GM12874 (cell line): ENCODE measurements around the gene SH3GL2.

Source experiments
- CTCF ChIP-seq: IDR thresholded peaks from 2 replicates; pipeline ENCODE4 v1.5.1; 2011; ENCODE audit warnings: low read depth, mild to moderate bottlenecking, control low read depth, low read length, moderate library complexity; ENCODE audit not compliant: insufficient read depth

Gene SH3GL2

GRCh38 chr9:17635115-17635890 lies 56.4 kb downstream of the SH3GL2 start:
- TF ChIP-seq CTCF = no peak

GRCh38 chr9:17636349-17636748 lies 57.5 kb downstream of the SH3GL2 start:
- no peak for TF ChIP-seq CTCF

GRCh38 chr9:17636821-17637220 lies 58.0 kb downstream of the SH3GL2 start:
- TF ChIP-seq CTCF = no peak

DNA sequence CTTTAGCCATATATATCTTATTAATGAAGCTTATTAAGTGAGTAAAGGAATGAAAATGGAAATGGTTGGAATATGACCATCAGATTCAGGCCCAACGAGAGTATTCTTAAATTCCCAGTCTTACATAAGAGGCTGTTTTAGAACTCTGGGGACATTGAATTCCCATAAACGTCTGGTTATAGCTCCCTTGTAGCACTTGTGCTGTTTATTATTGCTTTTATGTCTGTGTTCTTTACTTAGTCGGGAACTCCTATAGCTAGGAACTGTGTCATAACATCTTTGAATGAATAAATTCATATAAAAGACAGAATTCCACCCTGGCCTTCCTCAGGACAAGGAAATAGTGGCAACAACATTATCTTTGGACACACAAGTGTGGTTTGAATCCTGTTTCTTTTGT lies 58.4 kb downstream of the SH3GL2 start:
- TF ChIP-seq CTCF = no peak

- no peak for TF ChIP-seq CTCF
Observed at GRCh38 chr9:17648516-17648915, 69.7 kb downstream of the SH3GL2 start.

DNA sequence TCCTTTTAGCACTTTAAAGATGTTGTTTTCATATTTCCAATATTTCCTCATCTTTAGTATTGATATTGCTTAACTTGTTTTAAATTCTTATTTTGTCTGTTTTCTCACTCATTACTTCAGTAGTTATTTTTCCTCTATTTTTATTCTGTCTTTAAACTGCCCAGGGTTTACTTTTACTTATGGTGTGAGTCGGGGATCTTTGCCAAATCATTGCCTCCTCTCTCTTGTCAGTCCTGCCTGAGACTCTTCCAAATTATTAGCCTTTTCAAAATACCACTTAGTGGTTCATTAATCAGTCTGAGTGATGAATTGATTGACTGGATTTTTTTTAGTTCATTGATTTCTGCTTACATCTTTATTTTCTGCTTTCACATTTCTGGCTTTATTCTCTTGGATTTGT lies 72.9 kb downstream of the SH3GL2 start:
- no peak for TF ChIP-seq CTCF

- TF ChIP-seq CTCF = no peak
Observed at GRCh38 chr9:17653947-17654465, 75.1 kb downstream of the SH3GL2 start.
